IMR-90 (cell line): ENCODE data around the gene UBQLN2. TPM values are rescaled to one million over a fixed set of nuclear protein-coding genes. Genes with fewer than 3 reads are reported as not detected.

Source experiments
- ATAC-seq: fragments of 200-7000 bp; cut with Tn5 transposase; 2 replicates; pipeline ENCODE4 v1.9.1; 2020; ENCODE audit warnings: low read depth, mild to moderate bottlenecking, moderate library complexity
- Bru-seq: library from RNA; stranded (reverse); fragments of 400-500 nt; gene quantifications from one replicate; lab custom pipeline; 2021; lab: Mats Ljungman, UMichigan
- BruChase-seq, 2 experiments: library from RNA; stranded (reverse); fragments of 400-500 nt; gene quantifications; one replicate each; lab custom pipeline; 2021; lab: Mats Ljungman, UMichigan
- BruUV-seq: library from RNA; stranded (reverse); fragments of 400-500 nt; replicated peaks from 2 replicates; lab custom pipeline; 2021; lab: Mats Ljungman, UMichigan
- CTCF ChIA-PET: fragments of 300-600 bp; formaldehyde crosslinking; extraction: SDS; loops from one replicate; lab custom pipeline; 2021; ENCODE audit warnings: antibody characterized with exemption; lab: Yijun Ruan, JAX
- POLR2A ChIA-PET: fragments of 300-600 bp; sonication (Branson Sonifier 250); formaldehyde crosslinking; loops from one replicate; lab custom pipeline; 2022; ENCODE audit warnings: antibody characterized with exemption; ENCODE audit not compliant: unreplicated experiment; lab: Charles Lee
- DNase-seq: peaks from one replicate; pipeline ENCODE4 v3.0.0; 2013
- H2AFZ ChIP-seq: replicated peaks from 2 replicates; pipeline ENCODE3; 2013; ENCODE audit warnings: low read length, mild to moderate bottlenecking; ENCODE audit not compliant: poor library complexity
- H2AK5ac ChIP-seq: 2 replicates; pipeline ENCODE4 v1.6.1; 2013; ENCODE audit warnings: low read depth, low read length, inconsistent platforms
- H2AK9ac ChIP-seq: replicated peaks from 2 replicates; pipeline ENCODE3; 2013; ENCODE audit warnings: mild to moderate bottlenecking, low read depth, low read length, moderate library complexity; ENCODE audit not compliant: poor library complexity
- H2BK120ac ChIP-seq: 2 replicates; pipeline ENCODE4 v1.6.1; 2013; ENCODE audit warnings: low read depth, low read length, inconsistent platforms
- H2BK15ac ChIP-seq: 3 replicates; pipeline ENCODE4 v1.6.1; 2013; ENCODE audit warnings: low read depth, low read length, inconsistent platforms
- H2BK20ac ChIP-seq: 2 replicates; pipeline ENCODE4 v1.6.1; 2013; ENCODE audit warnings: low read depth, mild to moderate bottlenecking, inconsistent platforms, low read length, moderate library complexity
- H2BK5ac ChIP-seq: 2 replicates; pipeline ENCODE4 v1.6.1; 2013; ENCODE audit warnings: mild to moderate bottlenecking, low read depth, low read length, inconsistent platforms; ENCODE audit not compliant: poor library complexity, severe bottlenecking
- H3K14ac ChIP-seq: replicated peaks from 2 replicates; pipeline ENCODE4 v1.6.1; 2013; ENCODE audit warnings: low read depth, low read length, inconsistent platforms
- H3K18ac ChIP-seq: 2 replicates; pipeline ENCODE4 v1.6.1; 2013; ENCODE audit warnings: low read depth, low read length, control low read depth
- H3K23ac ChIP-seq: 2 replicates; pipeline ENCODE4 v1.6.1; 2013; ENCODE audit warnings: low read depth, low read length, inconsistent platforms
- H3K27ac ChIP-seq: 2 replicates; pipeline ENCODE4 v1.5.1; 2013; ENCODE audit warnings: mild to moderate bottlenecking, control low read depth, low read length; ENCODE audit not compliant: insufficient read depth
- H3K27me3 ChIP-seq: 2 replicates; pipeline ENCODE4 v1.6.1; 2013; ENCODE audit warnings: low read length; ENCODE audit not compliant: control insufficient read depth, insufficient read depth
- H3K36me3 ChIP-seq: 2 replicates; pipeline ENCODE4 v1.6.1; 2013; ENCODE audit warnings: low read length, mixed read lengths; ENCODE audit not compliant: control insufficient read depth, insufficient read depth
- H3K4ac ChIP-seq: 2 replicates; pipeline ENCODE4 v1.6.1; 2013; ENCODE audit warnings: low read depth, low read length, inconsistent platforms
- H3K4me1 ChIP-seq: 2 replicates; pipeline ENCODE4 v1.6.1; 2013; ENCODE audit warnings: low read length, mixed read lengths; ENCODE audit not compliant: control insufficient read depth, insufficient read depth
- H3K4me2 ChIP-seq: 2 replicates; pipeline ENCODE4 v1.6.1; 2013; ENCODE audit warnings: low read depth, mild to moderate bottlenecking, control low read depth, low read length, moderate library complexity
- H3K4me3 ChIP-seq: 2 replicates; pipeline ENCODE4 v1.5.1; 2013; ENCODE audit warnings: low read depth, mild to moderate bottlenecking, control low read depth, low read length, moderate library complexity; ENCODE audit not compliant: insufficient read depth
- H3K56ac ChIP-seq: 2 replicates; pipeline ENCODE4 v1.6.1; 2013; ENCODE audit warnings: low read length, inconsistent platforms; ENCODE audit not compliant: insufficient read depth; ENCODE audit errors: extremely low read depth
- H3K79me1 ChIP-seq, 2 experiments: 2 replicates each; pipeline ENCODE4 v1.6.1; 2013; ENCODE audit warnings: low read length in 2 of 2, inconsistent platforms in 1 of 2, low read depth in 1 of 2
- H3K9ac ChIP-seq: 2 replicates; pipeline ENCODE4 v1.6.1; 2013; ENCODE audit warnings: low read depth, low read length, control low read depth
- H3K9me1 ChIP-seq: 2 replicates; pipeline ENCODE4 v1.6.1; 2013; ENCODE audit warnings: low read length, inconsistent platforms; ENCODE audit not compliant: insufficient read depth
- H3K9me3 ChIP-seq: 2 replicates; pipeline ENCODE4 v1.6.1; 2013; ENCODE audit warnings: low read length; ENCODE audit not compliant: control insufficient read depth, insufficient read depth
- H4K20me1 ChIP-seq: 2 replicates; pipeline ENCODE4 v1.6.1; 2013; ENCODE audit warnings: low read length, inconsistent platforms; ENCODE audit not compliant: insufficient read depth
- H4K5ac ChIP-seq: 2 replicates; pipeline ENCODE4 v1.6.1; 2013; ENCODE audit warnings: mild to moderate bottlenecking, low read depth, low read length, control low read depth
- H4K8ac ChIP-seq, 2 experiments: 2 replicates each; pipeline ENCODE4 v1.6.1; 2013; ENCODE audit warnings: low read depth in 2 of 2, low read length in 2 of 2, control low read depth in 1 of 2, inconsistent platforms in 1 of 2
- H4K91ac ChIP-seq: 2 replicates; pipeline ENCODE4 v1.6.1; 2013; ENCODE audit warnings: low read depth, low read length, inconsistent platforms; ENCODE audit not compliant: insufficient read depth
- CHD1 ChIP-seq: IDR thresholded peaks from 2 replicates; pipeline ENCODE4 v1.6.1; 2012; ENCODE audit warnings: low read depth, low read length, improper control_type of control experiment
- FOS ChIP-seq: fragments of 150-350 bp; IDR thresholded peaks from 2 replicates; pipeline ENCODE4 v1.6.1; 2016; ENCODE audit warnings: low read depth, low read length
- MAZ ChIP-seq: IDR thresholded peaks from 2 replicates; pipeline ENCODE4 v1.6.1; 2012; ENCODE audit warnings: low read depth, mild to moderate bottlenecking, low read length, improper control_type of control experiment, moderate library complexity, borderline replicate concordance
- MXI1 ChIP-seq: IDR thresholded peaks from 2 replicates; pipeline ENCODE4 v1.6.1; 2012; ENCODE audit warnings: low read depth, mild to moderate bottlenecking, low read length, moderate library complexity, borderline replicate concordance
- NFE2L2 ChIP-seq: fragments of 150-350 bp; IDR thresholded peaks from 2 replicates; pipeline ENCODE4 v1.6.1; 2016; ENCODE audit warnings: low read depth, mild to moderate bottlenecking, low read length
- POLR2A ChIP-seq: IDR thresholded peaks from 2 replicates; pipeline ENCODE4 v1.6.1; 2012; ENCODE audit warnings: mild to moderate bottlenecking, low read depth, low read length
- RAD21 ChIP-seq: IDR thresholded peaks from 2 replicates; pipeline ENCODE4 v1.6.1; 2012; ENCODE audit warnings: low read length, improper control_type of control experiment
- RCOR1 ChIP-seq: IDR thresholded peaks from 2 replicates; pipeline ENCODE4 v1.6.1; 2012; ENCODE audit warnings: mild to moderate bottlenecking, low read length, improper control_type of control experiment; ENCODE audit not compliant: insufficient replicate concordance
- SMC3 ChIP-seq: fragments of 150-350 bp; IDR thresholded peaks from 2 replicates; pipeline ENCODE4 v1.6.1; 2016; ENCODE audit warnings: low read depth, mild to moderate bottlenecking, antibody characterized with exemption, low read length, moderate library complexity
- WGBS, 2 experiments: methylation state at CpG; one replicate each; pipeline versions ENCODE4 v1.1.5 to v1.1.7; 2013; ENCODE audit warnings: missing lambda C conversion rate in 2 of 2; ENCODE audit not compliant: insufficient read length in 1 of 2; ENCODE audit errors: extremely low coverage in 2 of 2; 5-methylcytosine and 5-hydroxymethylcytosine counted together
- dilution Hi-C: fragments of 300-500 bp; cut with HindIII; formaldehyde crosslinking; loops from one replicate; pipeline ENCODE4 v1.14.3; 2018; ENCODE audit warnings: low sequenced_read_pairs; ENCODE audit not compliant: unreplicated experiment
- in situ Hi-C: fragments of 300-500 bp; cut with MboI; formaldehyde crosslinking; loops from 3 replicates; pipeline ENCODE4 v1.14.3; 2019; ENCODE audit warnings: low sequenced_read_pairs, inconsistent platforms, mixed read lengths
- intact Hi-C: fragments of 100-400 bp; cut with micrococcal nuclease; formaldehyde crosslinking; loops from 2 replicates; pipeline ENCODE4 v1.10.0; 2022
- long read RNA-seq: library from polyadenylated mRNA; unstranded; transcript quantifications from one replicate; pipeline ENCODE4 v2.0.0, GENCODE V29; 2021; ENCODE audit not compliant: unreplicated experiment
- polyA plus RNA-seq, 3 experiments: library from polyadenylated mRNA; depleted of rRNA; stranded (reverse); fragments of >200 nt; gene quantifications; 2 replicates each; pipeline ENCODE4 v1.2.3, GENCODE V29; 2012; ENCODE audit warnings: low replicate concordance in 1 of 3
- total RNA-seq: library from RNA; depleted of rRNA; stranded (reverse); fragments of >200 nt; gene quantifications from 2 replicates; pipeline ENCODE4 v1.2.3, GENCODE V29; 2012; rRNA removed
- TF ChIP-seq, protein P1 (sequence below): conservative IDR thresholded peaks from 2 replicates; pipeline ENCODE4 v1.5.1; 2012; ENCODE audit warnings: mild to moderate bottlenecking, low read depth, low read length, improper control_type of control experiment
- TF ChIP-seq, protein P2 (sequence below): fragments of 150-350 bp; IDR thresholded peaks from 2 replicates; pipeline ENCODE4 v1.6.1; 2017; ENCODE audit warnings: mild to moderate bottlenecking, antibody characterized with exemption, low read length, low read depth

UBQLN2 gene
- total RNA-seq = 4.1 and 5.6 TPM in 2 replicates
- 24.5 and 25.0 TPM in 2 replicates for polyA plus RNA-seq (2012; rRNA removed)
- 12.3 and 16.6 TPM in 2 replicates for polyA plus RNA-seq (2012; cell fraction: cytosol; rRNA removed)
- polyA plus RNA-seq (2012; cell fraction: nucleus; rRNA removed; ENCODE audit: low replicate concordance) = 8.6 and 9.5 TPM in 2 replicates
- percentile 77 among the genes with signal in this experiment for Bru-seq, nascent RNA
- percentile 97 among the genes with signal in this experiment for BruChase-seq, experiment 1, labeled RNA remaining after a 6-hour chase
- BruChase-seq, experiment 2, labeled RNA remaining after a 2-hour chase = percentile 96 among the genes with signal in this experiment
- long read RNA-seq, full-length matches to known transcripts = 53 of 53 reads
- long read RNA-seq, partial matches to known transcripts = 0 of 53 reads
- long read RNA-seq, other reads (novel, unspliced or antisense) = 0 of 53 reads

DNA sequence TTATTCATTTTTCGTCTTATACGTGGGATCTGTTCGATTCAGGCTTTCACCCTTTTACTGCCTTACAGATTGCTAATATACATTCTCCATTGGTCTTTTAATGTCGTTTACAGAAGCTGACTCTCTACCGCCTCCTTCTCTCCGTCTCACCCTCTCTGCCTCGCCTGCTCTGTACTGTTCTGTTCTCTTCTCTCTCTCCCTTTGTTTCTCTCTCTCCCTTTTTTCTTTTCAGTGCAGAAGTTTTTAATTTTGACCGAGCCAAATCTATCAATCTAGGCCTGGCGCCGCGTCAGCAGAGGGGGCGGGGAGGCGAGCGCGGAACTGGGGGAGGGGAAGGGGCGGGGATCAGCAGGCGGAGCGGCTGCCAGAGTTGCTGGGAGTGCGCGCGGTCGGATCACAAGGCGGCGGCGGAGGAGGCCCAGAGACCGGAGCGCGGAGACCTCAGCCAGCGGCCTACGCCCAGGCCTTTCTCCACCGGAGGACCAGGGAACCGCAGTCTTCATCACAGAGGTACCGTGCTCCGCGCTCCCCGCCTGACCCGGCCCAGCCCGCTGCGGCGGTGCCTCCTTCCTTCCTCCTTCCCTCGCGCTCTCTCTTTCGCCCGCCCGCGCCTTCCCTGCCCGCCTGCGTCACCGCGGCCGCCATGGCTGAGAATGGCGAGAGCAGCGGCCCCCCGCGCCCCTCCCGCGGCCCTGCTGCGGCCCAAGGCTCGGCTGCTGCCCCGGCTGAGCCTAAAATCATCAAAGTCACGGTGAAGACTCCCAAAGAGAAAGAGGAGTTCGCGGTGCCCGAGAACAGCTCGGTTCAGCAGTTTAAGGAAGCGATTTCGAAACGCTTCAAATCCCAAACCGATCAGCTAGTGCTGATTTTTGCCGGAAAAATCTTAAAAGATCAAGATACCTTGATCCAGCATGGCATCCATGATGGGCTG is at the start of gene UBQLN2:
TSS of gene UBQLN2 (plus strand) at position 397 of the 931 bp plus-strand sequence. CDS start at position 644, 247 bp downstream.
- peak within 1 kb of the TSS; percentile 99 for H3K27ac ChIP-seq
- CTCF ChIA-PET = interaction anchor here (0.6 kb wide), 1 partner anchor 246 kb away, joined by 3 read pairs; no protein-coding TSS in a partner anchor
- no peak within 1 kb of the TSS for H2AK5ac ChIP-seq
- POLR2A ChIA-PET = no interaction called here
- H3K23ac ChIP-seq = peak within 1 kb of the TSS; percentile 93
- H3K18ac ChIP-seq = peak within 1 kb of the TSS; percentile 93
- peaks cover 6% of the 10 kb centered on the region; the same call in 1 of the 2 replicates for H3K36me3 ChIP-seq
- H4K8ac ChIP-seq = peak within 1 kb of the TSS; percentile 32 to 86
- H3K4ac ChIP-seq = peak within 1 kb of the TSS; percentile 91
- H4K5ac ChIP-seq = peak within 1 kb of the TSS; percentile 95
- H3K9ac ChIP-seq = peak within 1 kb of the TSS; percentile 95
- H2BK20ac ChIP-seq = no peak within 1 kb of the TSS
- peak within 1 kb of the TSS; percentile 78 for H4K91ac ChIP-seq
- H2AK9ac ChIP-seq = peak within 1 kb of the TSS; percentile 89
- H4K20me1 ChIP-seq = peaks cover 21% of the 10 kb centered on the region
- in situ Hi-C loops = no loop called here
- BruUV-seq = no TSS peak
- no peaks in the 10 kb centered on the region for H3K79me1 ChIP-seq
- H2AFZ ChIP-seq = peak within 1 kb of the TSS; percentile 94
- no peaks in the 10 kb centered on the region for H3K27me3 ChIP-seq
- H3K14ac ChIP-seq = peak within 1 kb of the TSS; percentile 94
- 26% methylated on average over 27 of the region's 70 CpGs; no CpG with 5 or more reads in 1 of the 2 experiments for WGBS, 2 experiments
- no peaks in the 10 kb centered on the region for H3K9me3 ChIP-seq
- dilution Hi-C loops = no loop called here
- ATAC-seq = peak; percentile 91
- DNase-seq = peak; percentile 70
- peak within 1 kb of the TSS; percentile 95 for H2BK5ac ChIP-seq
- intact Hi-C loops = loop anchor here (5.0 to 10.0 kb wide), 2 partner anchors 846 to 1031 kb away; partner anchors contain the start of genes RRAGB and ZXDB
- peak within 1 kb of the TSS; percentile 89 for H3K56ac ChIP-seq
- no peaks in the 10 kb centered on the region; the same call in 1 of the 2 replicates for H3K4me1 ChIP-seq
- peak within 1 kb of the TSS; percentile 93 for H3K4me3 ChIP-seq
- H2BK120ac ChIP-seq = peak within 1 kb of the TSS; percentile 80; the same call in 1 of the 2 replicates
- peak within 1 kb of the TSS; percentile 86 for H3K4me2 ChIP-seq
- no peaks in the 10 kb centered on the region for H3K9me1 ChIP-seq
- H2BK15ac ChIP-seq = peak within 1 kb of the TSS; percentile 70; the same call in 1 of the 3 replicates
- TF ChIP-seq, protein P1, sequence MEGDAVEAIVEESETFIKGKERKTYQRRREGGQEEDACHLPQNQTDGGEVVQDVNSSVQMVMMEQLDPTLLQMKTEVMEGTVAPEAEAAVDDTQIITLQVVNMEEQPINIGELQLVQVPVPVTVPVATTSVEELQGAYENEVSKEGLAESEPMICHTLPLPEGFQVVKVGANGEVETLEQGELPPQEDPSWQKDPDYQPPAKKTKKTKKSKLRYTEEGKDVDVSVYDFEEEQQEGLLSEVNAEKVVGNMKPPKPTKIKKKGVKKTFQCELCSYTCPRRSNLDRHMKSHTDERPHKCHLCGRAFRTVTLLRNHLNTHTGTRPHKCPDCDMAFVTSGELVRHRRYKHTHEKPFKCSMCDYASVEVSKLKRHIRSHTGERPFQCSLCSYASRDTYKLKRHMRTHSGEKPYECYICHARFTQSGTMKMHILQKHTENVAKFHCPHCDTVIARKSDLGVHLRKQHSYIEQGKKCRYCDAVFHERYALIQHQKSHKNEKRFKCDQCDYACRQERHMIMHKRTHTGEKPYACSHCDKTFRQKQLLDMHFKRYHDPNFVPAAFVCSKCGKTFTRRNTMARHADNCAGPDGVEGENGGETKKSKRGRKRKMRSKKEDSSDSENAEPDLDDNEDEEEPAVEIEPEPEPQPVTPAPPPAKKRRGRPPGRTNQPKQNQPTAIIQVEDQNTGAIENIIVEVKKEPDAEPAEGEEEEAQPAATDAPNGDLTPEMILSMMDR = 0 out of 2 replicates have a peak, but pooled peaks have one; percentile 25
- no peak for TF ChIP-seq MXI1
- TF ChIP-seq MAZ = no peak
- peak; percentile 77 for TF ChIP-seq POLR2A
- no peak for TF ChIP-seq FOS
- no peak for TF ChIP-seq NFE2L2
- TF ChIP-seq CHD1 = no peak
- no peak for TF ChIP-seq RAD21
- no peak for TF ChIP-seq RCOR1
- TF ChIP-seq SMC3 = no peak
- TF ChIP-seq, protein P2, sequence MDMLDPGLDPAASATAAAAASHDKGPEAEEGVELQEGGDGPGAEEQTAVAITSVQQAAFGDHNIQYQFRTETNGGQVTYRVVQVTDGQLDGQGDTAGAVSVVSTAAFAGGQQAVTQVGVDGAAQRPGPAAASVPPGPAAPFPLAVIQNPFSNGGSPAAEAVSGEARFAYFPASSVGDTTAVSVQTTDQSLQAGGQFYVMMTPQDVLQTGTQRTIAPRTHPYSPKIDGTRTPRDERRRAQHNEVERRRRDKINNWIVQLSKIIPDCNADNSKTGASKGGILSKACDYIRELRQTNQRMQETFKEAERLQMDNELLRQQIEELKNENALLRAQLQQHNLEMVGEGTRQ = no peak
